Embryonic facial prominence (tissue), 1 donor: Measurements from ENCODE around the gene BCAT1.
"Not testable (repeated sequence)": the region's sequence is repeated elsewhere in the genome, so short reads cannot be mapped to it uniquely, and the experiment has no call there.

Source experiments
- DNase-seq: peaks from one replicate; pipeline ENCODE4 v3.0.0-alpha.2; 2016; ENCODE audit errors: extremely low spot score

BCAT1 gene

DNA sequence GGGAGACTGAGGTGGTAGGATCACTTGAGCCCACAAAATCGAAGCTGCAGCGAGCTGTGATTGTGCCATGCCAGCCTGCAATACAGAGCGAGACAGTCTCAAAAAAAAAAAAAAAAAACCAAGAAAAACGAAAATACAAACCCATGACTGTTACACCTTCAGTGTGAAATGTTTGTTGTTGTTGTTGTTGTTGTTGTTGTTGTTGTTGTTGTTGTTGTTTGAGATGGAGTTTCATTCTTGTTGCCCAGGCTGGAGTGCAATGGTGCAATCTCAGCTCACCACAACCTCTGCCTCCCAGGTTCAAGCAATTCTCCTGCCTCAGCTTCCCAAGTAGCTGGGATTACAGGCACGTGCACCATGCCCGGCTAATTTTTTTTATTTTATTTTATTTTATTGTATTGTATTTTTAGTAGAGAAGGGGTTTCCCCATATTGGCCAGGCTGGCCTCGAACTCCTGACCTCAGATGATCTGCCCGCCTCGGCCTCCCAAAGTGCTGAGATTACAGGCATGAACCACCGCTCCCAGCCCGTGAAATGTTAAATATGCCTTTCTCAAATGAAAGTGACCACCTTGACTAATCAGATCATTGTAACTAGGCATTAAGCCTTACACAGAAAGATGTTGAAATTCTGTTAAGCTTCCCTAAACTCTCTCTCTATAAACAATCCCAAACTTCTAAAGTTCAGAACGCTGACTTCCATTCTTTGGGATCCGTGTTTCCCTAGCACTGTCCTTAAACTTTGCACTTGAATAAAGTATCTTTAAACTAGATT, 20.2 kb downstream of the BCAT1 start:
- DNase-seq: not testable (repeated sequence)

DNA sequence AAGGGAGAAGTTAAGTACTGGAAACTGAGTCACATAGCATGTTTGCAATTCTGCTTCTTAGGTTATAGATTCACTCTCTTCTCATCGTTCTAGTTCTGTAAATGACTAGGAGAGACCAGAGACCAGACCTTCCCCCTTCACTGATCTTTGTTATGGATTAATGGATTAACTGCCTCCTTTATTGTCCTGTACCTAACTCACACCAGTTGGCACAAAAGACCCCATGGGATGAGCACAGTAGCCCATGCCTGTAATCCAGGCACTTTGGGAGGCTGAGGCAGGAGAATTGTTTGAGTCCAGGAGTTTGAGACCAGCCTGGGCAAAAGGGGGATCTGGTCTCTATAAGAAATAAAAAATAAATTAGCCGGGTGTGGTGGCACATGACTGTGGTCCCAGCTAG, 20.8 kb downstream of the BCAT1 start:
- no peak for DNase-seq

- DNase-seq: not testable (repeated sequence)
Measured at GRCh38 chr12:24926080-24926479, 22.8 kb downstream of the BCAT1 start.

- DNase-seq: no peak
Measured at GRCh38 chr12:24922090-24922489, 26.8 kb downstream of the BCAT1 start.

DNA sequence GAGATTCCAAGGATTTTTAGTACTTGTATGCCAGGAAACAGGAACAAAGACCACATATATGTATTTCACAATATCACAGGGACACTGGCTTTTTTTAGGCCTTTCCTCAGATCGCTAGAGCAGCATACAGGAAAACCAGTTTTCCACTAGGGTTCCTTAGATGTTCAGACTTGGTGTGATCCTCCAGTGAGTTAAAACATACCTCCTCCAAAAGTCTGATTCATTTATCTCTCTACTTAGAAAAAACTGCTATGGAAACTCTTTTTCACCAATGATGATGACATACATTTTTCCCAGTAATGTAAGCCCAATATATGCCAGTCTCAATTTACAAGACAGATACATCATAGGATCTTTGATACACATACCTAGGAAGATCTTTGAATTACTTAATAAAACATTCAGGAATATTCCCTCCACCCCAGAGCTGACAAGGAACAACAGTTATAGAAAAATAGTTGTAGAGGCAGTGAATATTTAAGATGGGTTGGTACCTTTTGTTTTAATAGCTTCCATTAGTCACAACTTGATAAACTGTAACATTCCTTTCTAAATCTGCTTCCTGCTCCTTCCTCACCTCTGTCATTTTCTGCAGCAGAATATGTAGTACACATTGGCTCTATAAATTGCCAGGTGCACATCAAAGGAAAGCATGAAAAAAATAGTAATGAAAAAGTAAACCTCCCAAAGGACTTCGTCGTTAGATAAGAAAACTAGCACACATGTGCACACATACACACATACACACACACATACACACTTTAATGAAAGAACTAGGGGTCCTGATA, 27.5 kb downstream of the BCAT1 start:
- DNase-seq: no peak

DNA sequence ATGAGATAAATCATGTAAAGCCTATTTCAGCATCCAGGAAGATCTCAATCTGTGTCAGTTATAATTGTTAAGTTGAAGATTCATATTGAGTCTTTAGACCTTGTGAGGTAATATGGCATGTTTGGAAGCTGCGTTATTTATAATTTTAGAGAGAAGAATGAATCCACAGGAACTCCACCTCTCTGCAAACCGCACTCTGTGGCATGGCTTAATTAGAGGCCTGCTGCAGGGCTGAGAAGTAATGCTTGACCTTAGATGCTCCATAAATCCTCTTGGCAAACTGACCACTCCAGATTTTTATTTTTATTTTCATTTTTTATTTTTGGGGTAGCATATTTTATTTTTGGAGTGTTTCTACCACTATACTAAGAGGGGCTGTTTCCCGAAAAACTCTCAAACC, 28.8 kb downstream of the BCAT1 start:
- no peak for DNase-seq

DNA sequence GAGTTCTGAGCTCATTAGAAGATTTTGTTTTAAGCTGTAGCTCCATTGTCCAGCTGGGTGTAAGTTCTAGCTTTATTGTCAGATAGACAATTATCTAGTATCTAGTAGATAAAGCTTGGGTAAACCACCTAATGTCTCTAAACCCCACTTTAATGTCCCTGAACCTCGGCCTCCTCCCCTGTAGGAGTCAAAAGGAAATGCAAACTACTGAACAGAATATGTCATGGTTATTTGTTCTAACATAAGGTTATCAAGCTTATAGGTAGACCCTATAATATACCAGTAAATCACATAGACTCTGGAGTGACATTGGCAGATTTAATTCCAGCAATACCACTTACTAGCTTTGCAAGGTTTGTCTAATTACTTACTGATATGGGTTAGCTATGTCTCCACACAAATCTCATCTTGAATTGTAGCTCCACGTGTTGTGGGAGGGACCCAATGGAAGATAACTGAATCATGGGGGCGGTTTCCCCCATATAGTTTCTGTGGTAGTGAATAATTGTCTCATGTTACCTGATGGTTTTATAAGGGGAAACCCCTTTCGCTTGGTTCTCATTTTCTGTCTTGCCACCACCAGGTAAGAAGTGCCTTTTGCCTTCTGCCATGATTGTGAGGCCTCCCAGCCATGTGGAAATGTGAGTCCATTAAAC, 29.4 kb downstream of the BCAT1 start:
- DNase-seq: no peak

- no peak for DNase-seq
Measured at GRCh38 chr12:24918596-24918995, 30.3 kb downstream of the BCAT1 start.

GRCh38 chr12:24915501-24915900, 33.4 kb downstream of the BCAT1 start:
- no peak for DNase-seq

DNA sequence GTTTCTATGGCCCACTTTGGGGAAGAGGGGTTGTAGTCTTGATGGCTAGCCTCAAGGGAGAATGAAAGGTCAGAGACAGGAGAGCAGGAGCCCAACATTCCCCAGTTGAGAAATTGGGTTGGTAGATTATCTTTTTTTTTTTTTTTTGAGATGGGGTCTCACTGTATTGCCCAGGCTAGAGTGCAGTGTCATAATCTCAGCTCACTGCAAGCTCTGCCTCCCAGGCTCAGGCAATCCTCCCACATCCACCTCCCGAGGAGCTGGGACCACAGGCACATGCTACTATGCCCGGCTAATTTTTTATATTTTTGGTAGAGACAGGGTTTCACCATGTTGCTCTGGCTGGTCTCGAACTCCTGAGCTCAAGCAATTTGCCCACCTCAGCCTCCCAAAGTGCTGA, 34.9 kb downstream of the BCAT1 start:
- DNase-seq: no peak

GRCh38 chr12:24913130-24913529, 35.8 kb downstream of the BCAT1 start:
- DNase-seq: no peak

DNA sequence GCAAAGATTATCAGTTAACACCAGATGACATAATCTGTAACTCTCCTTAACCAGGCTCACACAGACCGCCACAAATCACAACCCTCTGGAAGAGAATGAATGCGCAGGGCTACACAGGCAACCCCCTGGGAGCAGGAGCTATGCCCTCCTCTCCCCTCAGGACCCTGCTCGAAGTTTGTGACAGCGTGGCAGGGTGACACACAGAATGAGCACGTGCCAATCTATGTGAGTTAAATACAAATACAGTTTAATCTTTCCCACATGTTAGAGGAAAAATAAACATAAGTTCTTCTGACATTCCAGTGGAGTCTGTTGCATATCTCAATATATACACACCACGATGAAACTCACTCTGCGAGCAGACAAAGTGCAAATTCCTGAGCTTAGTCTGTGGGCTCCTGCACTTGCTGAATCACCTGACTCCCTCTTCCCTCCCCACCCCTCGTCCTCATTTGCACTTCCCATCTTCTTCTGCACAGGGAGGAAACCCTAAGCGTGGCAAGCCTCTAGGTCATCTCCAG, 37.6 kb downstream of the BCAT1 start:
- DNase-seq: no peak

GRCh38 chr12:24910192-24910591, 38.7 kb downstream of the BCAT1 start:
- not testable (repeated sequence) for DNase-seq

DNA sequence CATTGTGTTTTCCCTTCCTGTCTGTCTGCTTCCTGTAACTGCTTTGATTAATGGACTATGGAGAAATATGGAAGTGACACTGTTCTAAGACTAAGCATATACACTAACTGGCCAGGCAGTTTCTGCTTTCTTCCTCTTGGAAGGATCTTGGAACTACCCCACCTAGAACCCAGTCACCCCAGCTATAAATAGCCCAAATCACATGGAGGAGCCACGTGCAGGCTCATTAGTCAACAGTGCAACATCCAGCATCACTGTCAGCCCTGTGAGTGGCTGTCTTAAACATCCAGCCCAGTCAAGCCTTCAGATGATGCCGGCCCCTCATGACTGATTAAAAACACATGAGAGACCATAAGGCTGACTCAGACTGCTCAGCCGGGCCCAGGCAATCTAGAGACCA, 39.2 kb downstream of the BCAT1 start:
- DNase-seq: no peak

DNA sequence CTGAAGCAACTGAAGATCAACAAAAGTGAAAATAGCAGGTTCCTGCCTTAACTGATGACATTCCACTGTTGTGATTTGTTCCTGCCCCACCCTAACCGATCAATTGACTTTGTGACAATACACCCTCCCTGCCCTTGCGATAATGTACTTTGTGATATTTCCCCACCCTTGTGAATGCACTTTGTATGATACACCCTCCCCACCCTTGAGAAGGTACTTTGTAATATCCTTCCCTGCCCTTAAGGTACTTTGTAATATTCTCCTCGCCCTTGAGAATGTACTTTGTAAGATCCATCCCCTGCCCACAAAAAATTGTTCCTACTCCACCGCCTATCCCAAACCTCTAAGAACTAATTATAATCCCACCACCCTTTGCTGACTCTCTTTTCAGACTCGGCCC, 41.4 kb downstream of the BCAT1 start:
- DNase-seq: no peak

GRCh38 chr12:24906141-24906540, 42.8 kb downstream of the BCAT1 start:
- DNase-seq: no peak

DNA sequence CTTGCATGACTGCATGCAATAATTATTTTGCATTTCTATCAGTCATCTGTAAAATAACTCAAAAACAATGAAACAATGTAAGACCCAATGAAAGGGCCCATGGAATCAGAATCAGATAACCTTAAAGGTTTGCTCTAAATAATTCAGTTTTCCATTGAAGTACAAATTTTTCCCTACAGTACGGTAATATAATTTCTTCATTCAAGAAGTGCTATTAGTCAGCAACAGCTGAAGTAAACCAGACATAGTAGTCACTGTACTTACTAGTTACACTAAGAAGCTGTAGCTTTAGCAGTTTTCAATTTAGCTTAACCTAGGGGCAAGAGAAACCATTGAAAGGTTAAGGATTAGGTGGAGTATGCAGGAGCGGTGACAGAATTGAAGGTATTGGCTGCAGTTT, 43.5 kb downstream of the BCAT1 start:
- no peak for DNase-seq

GRCh38 chr12:24904871-24905270, 44.0 kb downstream of the BCAT1 start:
- DNase-seq: no peak

- DNase-seq: no peak
Measured at GRCh38 chr12:24903329-24904088, 45.4 kb downstream of the BCAT1 start.

DNA sequence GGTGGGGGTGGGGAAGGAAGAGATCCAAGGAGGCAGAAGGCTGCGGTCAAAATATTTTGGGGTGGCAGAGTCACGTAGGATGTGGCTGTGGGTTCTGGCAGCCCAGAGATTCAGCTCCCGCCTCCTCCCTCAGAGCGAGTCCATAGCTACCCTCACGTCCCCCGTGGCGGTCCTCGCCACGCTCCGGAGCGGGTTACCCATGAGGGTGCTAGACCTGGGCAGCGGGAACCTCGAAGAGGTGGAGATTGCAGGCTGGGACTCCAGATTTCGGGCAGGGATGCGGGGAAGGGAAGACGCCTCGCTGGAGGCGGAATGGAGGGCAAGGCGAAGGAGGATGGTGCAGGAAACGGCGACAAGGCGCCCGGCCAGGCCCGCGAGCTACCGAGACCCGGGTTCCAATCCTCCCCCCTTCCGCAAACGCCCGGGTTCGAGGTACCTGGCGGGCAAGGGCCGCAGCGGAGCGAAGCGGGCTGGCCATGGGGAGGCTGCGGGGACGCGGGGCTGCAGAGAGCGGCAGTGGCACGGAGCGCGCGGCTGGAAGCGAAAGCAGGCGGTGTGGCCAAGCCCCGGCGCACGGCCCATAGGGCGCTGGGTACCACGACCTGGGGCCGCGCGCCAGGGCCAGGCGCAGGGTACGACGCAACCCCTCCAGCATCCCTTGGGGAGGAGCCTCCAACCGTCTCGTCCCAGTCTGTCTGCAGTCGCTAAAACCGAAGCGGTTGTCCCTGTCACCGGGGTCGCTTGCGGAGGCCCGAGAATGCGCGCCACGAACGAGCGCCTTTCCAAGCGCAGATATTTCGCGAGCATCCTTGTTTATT, 46.2 kb downstream of the BCAT1 start:
- DNase-seq: no peak
